Measurements from ENCODE around the gene OR5B12.
"Not testable (repeated sequence)": the region's sequence is repeated elsewhere in the genome, so short reads cannot be mapped to it uniquely, and the experiment has no call there.

Gene OR5B12

GRCh38 chr11:58442136-58442535, at the start of gene OR5B12:
Gene OR5B12, minus strand, starts transcription at chr11:58442236. Its CDS starts 2,085 bp downstream, at chr11:58440151.
- DNase-seq (ENCODE audit: low spot score) = no peak

GRCh38 chr11:58490827-58491226, 48.8 kb upstream of the OR5B12 start:
- DNase-seq (ENCODE audit: low spot score) = no peak

GRCh38 chr11:58487170-58487569, 45.1 kb upstream of the OR5B12 start:
- DNase-seq (ENCODE audit: low spot score) = no peak

GRCh38 chr11:58485961-58486360, 43.9 kb upstream of the OR5B12 start:
- no peak for DNase-seq (ENCODE audit: low spot score)

- DNase-seq (ENCODE audit: low spot score) = no peak
These were observed 29.9 kb upstream of the OR5B12 start for GRCh38 chr11:58471892-58472291.

GRCh38 chr11:58466293-58466692, 24.3 kb upstream of the OR5B12 start:
- peak; percentile 13 for DNase-seq (ENCODE audit: low spot score)

GRCh38 chr11:58465690-58466089, 23.7 kb upstream of the OR5B12 start:
- no peak for DNase-seq (ENCODE audit: low spot score)

GRCh38 chr11:58451585-58451984, 9.5 kb upstream of the OR5B12 start:
- DNase-seq (ENCODE audit: low spot score) = no peak

- DNase-seq (ENCODE audit: low spot score) = no peak
These were observed 4.3 kb upstream of the OR5B12 start for GRCh38 chr11:58446294-58446693.

GRCh38 chr11:58444300-58444699, 2.3 kb upstream of the OR5B12 start:
- no peak for DNase-seq (ENCODE audit: low spot score)

GRCh38 chr11:58438486-58438885, 3.5 kb downstream of the OR5B12 start:
- no peak for DNase-seq (ENCODE audit: low spot score)

GRCh38 chr11:58434217-58434616, 7.8 kb downstream of the OR5B12 start:
- no peak for DNase-seq (ENCODE audit: low spot score)

GRCh38 chr11:58433638-58434203, 8.3 kb downstream of the OR5B12 start:
- DNase-seq (ENCODE audit: low spot score) = no peak

- DNase-seq (ENCODE audit: low spot score) = no peak
These were observed 12.8 kb downstream of the OR5B12 start for GRCh38 chr11:58429273-58429672.

- no peak for DNase-seq (ENCODE audit: low spot score)
These were observed 14.0 kb downstream of the OR5B12 start, which contains the start of gene OR5B2 for GRCh38 chr11:58428021-58428420. Gene OR5B2, minus strand, starts transcription at chr11:58428121. Its CDS starts 4,860 bp downstream, at chr11:58423261.

- no peak for DNase-seq (ENCODE audit: low spot score)
These were observed 35.3 kb downstream of the OR5B12 start, which contains the start of gene OR5B3 for GRCh38 chr11:58406774-58407173. Gene OR5B3, minus strand, starts transcription at chr11:58406874. Its CDS starts 3,465 bp downstream, at chr11:58403409.

GRCh38 chr11:58399622-58400021, 42.4 kb downstream of the OR5B12 start:
- DNase-seq (ENCODE audit: low spot score) = not testable (repeated sequence)

GRCh38 chr11:58395581-58395980, 46.5 kb downstream of the OR5B12 start:
- no peak for DNase-seq (ENCODE audit: low spot score)

- peak; percentile 77 for DNase-seq (ENCODE audit: low spot score)
These were observed 47.8 kb downstream of the OR5B12 start for GRCh38 chr11:58394195-58394594.

- no peak for DNase-seq (ENCODE audit: low spot score)
These were observed 49.3 kb downstream of the OR5B12 start for GRCh38 chr11:58392746-58393145.

GRCh38 chr11:58391879-58392278, 50.2 kb downstream of the OR5B12 start:
- DNase-seq (ENCODE audit: low spot score) = peak; percentile 7

GRCh38 chr11:58390551-58391063, 51.4 kb downstream of the OR5B12 start:
- no peak for DNase-seq (ENCODE audit: low spot score)

Data from GM03348 (cell line).